Lower leg skin (tissue), 3 donors: Measurements from ENCODE around the gene RNF2.

Experiments
- CTCF ChIP-seq, 3 donors: fragments of 450-650 bp; IDR thresholded peaks; one replicate each; pipeline ENCODE4 v1.5.1; 2016; ENCODE audit warnings: antibody characterized with exemption in 3 of 3, mild to moderate bottlenecking in 3 of 3, moderate library complexity in 2 of 3
- POLR2A ChIP-seq, 2 donors: fragments of 450-650 bp; IDR thresholded peaks; one replicate each; pipeline ENCODE4 v1.6.1; 2016 to 2017; ENCODE audit warnings: antibody characterized with exemption in 2 of 2, mild to moderate bottlenecking in 1 of 2, moderate library complexity in 1 of 2

DNA sequence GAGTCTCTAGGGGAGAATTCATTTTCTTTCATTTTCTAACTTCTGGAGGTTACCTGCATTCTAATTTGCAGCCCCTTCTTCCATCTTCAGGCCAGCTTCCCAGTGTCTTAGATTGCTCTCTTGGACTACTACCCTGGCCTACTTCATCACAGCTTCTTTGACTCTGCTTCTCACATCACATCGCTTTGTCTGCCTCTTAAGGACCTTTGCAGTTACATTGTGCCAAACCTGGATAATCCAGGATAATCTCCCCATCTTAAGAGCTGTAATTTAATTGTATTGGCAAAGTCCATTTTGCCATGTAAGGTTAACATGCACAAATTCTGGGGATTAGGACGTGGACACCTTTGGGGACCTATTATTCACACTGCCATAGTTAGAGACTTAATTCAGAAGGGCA lies 18.4 kb downstream of the RNF2 start:
- TF ChIP-seq CTCF (IDR thresholded peaks at IDR 0.05) (no peak), POLR2A (IDR thresholded peaks at IDR 0.05) (no peak)
